Measurements from ENCODE around the gene PNLIPRP3. TPM values are rescaled to one million over a fixed set of nuclear protein-coding genes. Genes with fewer than 3 reads are reported as not detected.

PNLIPRP3 gene
- total RNA-seq, 1 experiment from 2014 or later, result not detected

- peaks cover 4% of the 10 kb centered on the region; the same call in 1 of the 2 replicates for H3K27me3 Mint-ChIP-seq (ENCODE audit: low read depth)
- peaks cover 19% of the 10 kb centered on the region for H3K9me3 Mint-ChIP-seq
- ATAC-seq, result no peak
- CTCF ChIA-PET, result interaction anchor here (0.6 to 1.7 kb wide), 2 partner anchors 16 to 366 kb away, joined by 3 to 4 read pairs; no protein-coding TSS in a partner anchor
- H3K4me1 Mint-ChIP-seq, result peaks cover 24% of the 10 kb centered on the region
- no peak overlapping the region for H3K27ac Mint-ChIP-seq
- POLR2A ChIA-PET, result no interaction called here
- DNase-seq (ENCODE audit: low spot score), result no peak
- H3K4me3 Mint-ChIP-seq, result no peak overlapping the region
- H3K36me3 Mint-ChIP-seq, result peaks cover 17% of the 10 kb centered on the region
- TF ChIP-seq TEAD4 (CRISPR knock-in tag; IDR thresholded peaks at IDR 0.05) (no peak), MAX (CRISPR knock-in tag; IDR thresholded peaks at IDR 0.05) (peak; percentile 53; the same call in 1 of the 2 replicates)
Measured at GRCh38 chr10:116486770-116487448, 59.3 kb downstream of the PNLIPRP3 start.

- ChIA-PET POLR2A (no interaction called here), CTCF (interaction anchor here (0.6 to 1.7 kb wide), 2 partner anchors 17 to 365 kb away, joined by 3 to 4 read pairs; no protein-coding TSS in a partner anchor)
- Mint-ChIP-seq H3K9me3 (peaks cover 10% of the 10 kb centered on the region), H3K4me1 (peaks cover 24% of the 10 kb centered on the region), H3K27me3 (ENCODE audit: low read depth) (no peaks in the 10 kb centered on the region; the same call in 1 of the 2 replicates), H3K4me3 (no peak overlapping the region), H3K36me3 (peaks cover 9% of the 10 kb centered on the region), H3K27ac (no peak overlapping the region)
- no peak for ATAC-seq
- no peak for DNase-seq (ENCODE audit: low spot score)
- TF ChIP-seq PREB (CRISPR knock-in tag; IDR thresholded peaks at IDR 0.05; ENCODE audit: borderline replicate concordance), result no peak
- TF ChIP-seq NR3C1 (CRISPR knock-in tag; conservative IDR thresholded peaks at IDR 0.05; ENCODE audit: low read depth), result no peak
Measured at GRCh38 chr10:116487522-116488430, 60.1 kb downstream of the PNLIPRP3 start.

- no peak overlapping the region for H3K4me3 Mint-ChIP-seq
- no peaks in the 10 kb centered on the region for H3K36me3 Mint-ChIP-seq
- CTCF ChIA-PET, result no interaction called here
- H3K4me1 Mint-ChIP-seq, result peaks cover 24% of the 10 kb centered on the region
- no peak overlapping the region for H3K27ac Mint-ChIP-seq
- POLR2A ChIA-PET, result no interaction called here
- H3K27me3 Mint-ChIP-seq (ENCODE audit: low read depth), result no peaks in the 10 kb centered on the region; the same call in 1 of the 2 replicates
- DNase-seq (ENCODE audit: low spot score) (no peak), ATAC-seq (no peak)
- H3K9me3 Mint-ChIP-seq, result peaks cover 7% of the 10 kb centered on the region
- no peak for TF ChIP-seq HMGA2 (CRISPR knock-in tag; IDR thresholded peaks at IDR 0.05)
- TF ChIP-seq ZNF121 (CRISPR knock-in tag; IDR thresholded peaks at IDR 0.05), result no peak
- no peak for TF ChIP-seq EMX1 (CRISPR knock-in tag; IDR thresholded peaks at IDR 0.05)
- no peak for TF ChIP-seq ERG (CRISPR knock-in tag; IDR thresholded peaks at IDR 0.05)
- TF ChIP-seq ESRRA (CRISPR knock-in tag; IDR thresholded peaks at IDR 0.05; ENCODE audit: borderline replicate concordance), result no peak
- TF ChIP-seq STAT6 (CRISPR knock-in tag; conservative IDR thresholded peaks at IDR 0.05; ENCODE audit: low read depth), result no peak
- no peak for TF ChIP-seq ZNF263 (CRISPR knock-in tag; IDR thresholded peaks at IDR 0.05; ENCODE audit: low read depth)
- TF ChIP-seq FOXJ3 (CRISPR knock-in tag; IDR thresholded peaks at IDR 0.05; ENCODE audit: borderline replicate concordance), result no peak
- no peak for TF ChIP-seq ARID4B (CRISPR knock-in tag; IDR thresholded peaks at IDR 0.05; ENCODE audit: borderline replicate concordance)
- TF ChIP-seq CREB1 (CRISPR knock-in tag; IDR thresholded peaks at IDR 0.05), result no peak
- no peak for TF ChIP-seq ATF1 (CRISPR knock-in tag; IDR thresholded peaks at IDR 0.05)
- no peak for TF ChIP-seq ZNF423 (CRISPR knock-in tag; IDR thresholded peaks at IDR 0.05)
- TF ChIP-seq ZNF396 (CRISPR knock-in tag; IDR thresholded peaks at IDR 0.05; ENCODE audit: borderline replicate concordance), result no peak
- TF ChIP-seq ZNF671 (CRISPR knock-in tag; IDR thresholded peaks at IDR 0.05), result no peak
- no peak for TF ChIP-seq NR1H2 (CRISPR knock-in tag; IDR thresholded peaks at IDR 0.05)
- TF ChIP-seq ATF3 (CRISPR knock-in tag; conservative IDR thresholded peaks at IDR 0.05), result no peak
Measured at GRCh38 chr10:116489460-116489859, 61.8 kb downstream of the PNLIPRP3 start.

Data from WTC11 (cell line).